GM19438 (cell line): ENCODE measurements around the gene NUFIP2.
"Not testable (repeated sequence)": the region's sequence is repeated elsewhere in the genome, so short reads cannot be mapped to it uniquely, and the experiment has no call there.

Experiments
- ATAC-seq: cut with Tn5 transposase; IDR thresholded peaks from one replicate; pipeline ENCODE4 v1.9.1; 2021; ENCODE audit warnings: low read depth; ENCODE audit not compliant: unreplicated experiment

Gene NUFIP2

GRCh38 chr17:29240968-29241963 lies 52.7 kb downstream of the NUFIP2 start:
- ATAC-seq = no peak

GRCh38 chr17:29240477-29240876 lies 53.5 kb downstream of the NUFIP2 start:
- no peak for ATAC-seq

GRCh38 chr17:29238133-29238850 lies 55.7 kb downstream of the NUFIP2 start:
- ATAC-seq = no peak

- no peak for ATAC-seq
These were observed 56.3 kb downstream of the NUFIP2 start for GRCh38 chr17:29237476-29238132.

GRCh38 chr17:29235904-29236303 lies 58.0 kb downstream of the NUFIP2 start:
- ATAC-seq = no peak

- not testable (repeated sequence) for ATAC-seq
These were observed 59.0 kb downstream of the NUFIP2 start for GRCh38 chr17:29234972-29235371.

GRCh38 chr17:29233301-29233700 lies 60.6 kb downstream of the NUFIP2 start:
- no peak for ATAC-seq

GRCh38 chr17:29225396-29225795 lies 68.6 kb downstream of the NUFIP2 start:
- ATAC-seq = no peak

GRCh38 chr17:29221338-29221737 lies 72.6 kb downstream of the NUFIP2 start:
- not testable (repeated sequence) for ATAC-seq

- no peak for ATAC-seq
These were observed 74.4 kb downstream of the NUFIP2 start for GRCh38 chr17:29219378-29220047.

GRCh38 chr17:29216856-29217255 lies 77.1 kb downstream of the NUFIP2 start:
- ATAC-seq = no peak

GRCh38 chr17:29216181-29216580 lies 77.8 kb downstream of the NUFIP2 start:
- no peak for ATAC-seq

- ATAC-seq = no peak
These were observed 78.2 kb downstream of the NUFIP2 start for GRCh38 chr17:29215717-29216116.

GRCh38 chr17:29215174-29215573 lies 78.8 kb downstream of the NUFIP2 start:
- no peak for ATAC-seq

GRCh38 chr17:29214215-29215146 lies 79.5 kb downstream of the NUFIP2 start:
- no peak for ATAC-seq

GRCh38 chr17:29212681-29213121 lies 81.2 kb downstream of the NUFIP2 start:
- ATAC-seq = no peak

- ATAC-seq = no peak
These were observed 81.8 kb downstream of the NUFIP2 start for GRCh38 chr17:29212094-29212631.

- no peak for ATAC-seq
These were observed 83.1 kb downstream of the NUFIP2 start for GRCh38 chr17:29210879-29211278.

- no peak for ATAC-seq
These were observed 84.9 kb downstream of the NUFIP2 start for GRCh38 chr17:29209073-29209472.
